CD4-positive, alpha-beta T cell treated with Interleukin-17A for 4 hours (primary cell): ENCODE data around the gene RBMS2.
A peak's percentile ranks its signal among the peaks of the same experiment; 100 is the strongest.
"Not testable (repeated sequence)": the region's sequence is repeated elsewhere in the genome, so short reads cannot be mapped to it uniquely, and the experiment has no call there.

ENCODE experiments used
- DNase-seq: peaks from one replicate; pipeline ENCODE4 v3.0.0-alpha.2; 2020; ENCODE audit warnings: mixed read lengths

RBMS2 gene

DNA sequence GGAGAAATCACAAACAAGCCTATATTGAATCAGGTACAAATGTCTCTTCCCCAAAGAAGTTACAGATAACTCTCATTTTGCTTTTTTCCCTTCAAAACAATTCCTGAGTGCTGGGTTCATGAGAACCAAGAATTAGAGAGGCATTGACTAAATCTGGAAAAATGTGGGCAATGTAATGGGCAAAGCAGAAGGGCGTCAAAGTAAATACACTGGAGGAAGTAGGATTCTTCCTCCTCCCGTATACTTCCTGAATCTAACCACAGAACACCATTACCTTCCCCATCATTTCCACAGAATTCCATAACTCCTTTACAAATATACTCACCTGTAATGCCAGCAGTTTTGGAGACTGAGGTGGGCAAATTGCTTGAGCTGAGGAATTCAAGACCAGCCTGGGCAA lies 3.0 kb upstream of the RBMS2 start:
- DNase-seq: no peak

DNA sequence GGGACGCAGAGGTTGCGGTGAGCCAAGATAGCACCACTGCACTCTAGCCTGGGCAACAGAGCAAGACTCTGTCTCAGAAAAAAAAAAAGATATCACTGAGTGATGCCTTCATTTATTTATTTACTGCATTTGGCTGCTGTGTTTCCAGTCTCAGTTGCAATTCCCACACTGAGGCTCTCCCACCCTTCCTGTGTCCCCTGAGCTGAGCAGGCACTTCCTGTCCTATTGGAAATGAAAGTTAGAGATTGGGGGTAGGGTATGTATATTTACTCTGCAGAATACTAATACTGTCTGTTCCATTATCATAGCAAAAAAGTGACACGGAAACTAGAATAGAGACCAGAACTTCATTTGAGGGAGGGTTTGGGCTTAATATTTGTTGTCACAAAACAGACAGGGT lies 1.6 kb upstream of the RBMS2 start:
- DNase-seq: no peak

DNA sequence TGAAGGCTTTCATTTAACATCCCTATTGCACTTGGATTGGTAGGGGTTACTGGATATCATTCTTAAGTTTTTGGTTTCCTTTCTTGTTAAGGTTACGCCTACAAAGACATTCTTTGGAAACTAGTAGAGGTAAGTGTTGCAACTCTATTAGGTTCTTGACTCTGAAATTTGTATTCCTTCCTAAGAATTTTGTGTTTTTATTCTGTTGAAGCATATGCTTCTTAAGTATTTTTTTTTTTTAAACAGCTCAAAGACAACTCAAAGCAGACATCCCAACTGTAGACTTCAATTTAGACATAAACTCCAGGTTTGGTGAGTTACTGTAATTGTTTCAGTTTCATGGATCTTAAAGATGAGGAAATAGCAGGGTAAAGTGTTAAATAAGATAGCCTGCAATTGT lies 1.1 kb upstream of the RBMS2 start:
- no peak for DNase-seq

DNA sequence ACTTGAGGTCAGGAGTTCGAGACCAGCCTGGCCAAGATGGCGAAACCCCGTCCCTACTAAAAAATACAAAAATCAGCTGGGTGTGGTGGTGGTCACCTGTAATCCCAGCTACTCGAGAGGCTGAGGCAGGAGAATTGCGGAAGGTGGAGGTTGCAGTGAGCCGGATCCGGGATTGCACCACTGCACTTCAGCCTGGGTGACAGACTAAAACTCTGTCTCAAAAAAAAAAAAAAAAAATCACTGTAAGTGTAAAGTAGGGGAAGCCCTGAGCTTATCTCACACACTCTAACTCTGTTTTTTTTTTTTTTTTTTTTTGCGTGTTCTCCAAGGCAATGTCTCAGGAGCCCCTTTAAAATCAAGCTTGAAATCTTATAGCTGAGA lies 421 bp upstream of the RBMS2 start:
- DNase-seq: no peak

DNA sequence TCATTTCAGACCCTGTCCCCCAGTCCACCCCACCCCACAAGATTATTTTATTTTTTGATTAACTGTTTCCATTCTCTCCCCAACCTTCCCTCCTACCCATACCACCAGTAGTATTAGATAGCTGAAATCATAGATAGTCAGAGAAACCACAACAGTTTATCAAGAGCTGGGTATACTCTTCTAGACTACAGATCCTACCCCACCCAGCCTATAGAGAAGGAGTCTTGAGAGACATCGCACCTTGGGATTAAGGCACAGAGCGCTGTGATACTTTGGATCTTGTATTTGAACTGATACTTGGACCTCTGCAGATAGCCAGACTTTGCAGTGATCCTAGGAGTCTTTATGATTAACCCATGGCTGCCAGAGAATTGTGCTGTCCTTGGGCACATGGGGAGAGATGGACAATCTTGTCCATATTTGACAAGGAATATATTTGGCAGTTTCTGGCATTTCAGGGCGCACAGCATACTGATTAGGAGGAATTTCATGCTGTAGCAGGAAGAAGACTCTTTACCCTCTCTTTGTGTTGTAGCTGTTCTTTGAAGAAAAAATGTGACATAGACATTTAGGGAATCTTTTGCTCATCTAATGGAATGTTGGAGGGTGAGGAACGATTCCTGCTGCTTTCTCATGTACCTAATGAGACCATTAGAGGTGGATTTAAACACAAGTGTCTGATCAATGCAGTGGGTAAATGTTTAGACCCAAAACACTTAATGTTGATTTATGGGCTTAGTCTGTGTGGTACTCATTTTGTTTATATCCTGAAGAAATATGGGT lies 982 bp downstream of the RBMS2 start:
- no peak for DNase-seq

DNA sequence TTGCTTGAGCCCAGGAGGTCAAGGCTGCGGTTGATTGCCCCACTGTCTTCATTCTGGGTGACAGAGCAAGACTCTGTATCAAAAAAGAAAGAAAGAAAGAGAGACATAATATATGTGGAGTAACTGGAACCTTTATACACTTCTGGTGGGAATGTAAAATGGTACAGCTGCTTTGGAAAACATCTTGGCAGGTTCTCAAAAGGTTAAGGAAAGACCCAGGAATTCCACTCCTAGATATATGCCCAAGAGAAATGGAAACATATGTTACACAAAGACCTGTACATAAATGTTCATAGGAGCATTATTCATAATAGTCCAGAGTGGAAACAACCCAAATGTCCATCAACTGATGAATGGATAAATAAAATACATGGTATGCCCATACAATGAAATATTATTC lies 7.2 kb downstream of the RBMS2 start:
- no peak for DNase-seq

DNA sequence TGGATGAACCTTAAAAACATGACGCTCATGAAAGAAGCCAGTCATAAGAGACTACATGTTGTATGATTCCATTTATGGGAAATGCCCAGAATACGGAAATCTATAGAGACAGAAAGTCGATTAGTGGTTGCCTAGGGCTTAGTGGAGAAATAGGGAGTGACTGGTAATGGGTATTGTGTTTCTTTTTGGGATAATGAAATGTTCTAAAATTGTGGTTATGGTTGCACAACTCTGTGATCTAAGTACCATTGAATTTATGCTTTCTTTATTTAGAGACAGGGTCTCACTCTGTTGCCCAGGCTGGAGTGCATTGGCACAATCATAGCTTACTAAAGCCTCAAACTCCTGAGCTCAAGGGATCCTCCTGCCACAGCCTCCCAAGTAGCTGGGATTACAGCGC lies 8.0 kb downstream of the RBMS2 start:
- no peak for DNase-seq

DNA sequence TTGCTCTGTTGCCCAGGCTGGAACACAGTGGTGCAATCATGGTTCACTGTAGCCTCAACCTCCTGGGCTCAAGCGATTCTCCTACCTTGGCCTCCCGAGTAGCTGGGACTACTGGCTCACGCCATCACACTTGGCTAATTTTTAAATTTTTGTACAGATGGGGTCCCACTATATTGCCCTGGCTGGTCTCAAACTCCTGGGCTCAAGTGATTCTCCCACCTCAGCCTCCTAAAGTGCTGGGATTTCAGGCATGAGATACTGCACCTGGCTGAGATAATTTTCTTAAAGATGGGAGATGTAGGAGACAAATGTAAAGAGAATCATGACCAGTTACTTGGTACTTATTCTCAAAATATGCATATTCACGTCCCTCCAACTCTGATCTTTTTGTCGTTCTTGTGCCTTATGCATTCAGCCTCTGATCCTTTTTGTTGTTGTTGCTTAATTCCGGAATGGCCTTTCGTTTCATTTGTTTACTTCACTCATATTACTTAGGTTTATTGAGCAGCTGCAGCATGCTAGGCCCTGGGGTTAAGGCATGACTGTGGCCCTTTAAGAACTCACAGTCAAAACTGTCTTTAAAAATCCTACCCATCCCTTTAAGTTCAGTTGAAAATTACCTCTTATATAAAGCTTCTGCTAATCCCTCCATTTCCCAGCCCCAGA lies 8.9 kb downstream of the RBMS2 start:
- no peak for DNase-seq

DNA sequence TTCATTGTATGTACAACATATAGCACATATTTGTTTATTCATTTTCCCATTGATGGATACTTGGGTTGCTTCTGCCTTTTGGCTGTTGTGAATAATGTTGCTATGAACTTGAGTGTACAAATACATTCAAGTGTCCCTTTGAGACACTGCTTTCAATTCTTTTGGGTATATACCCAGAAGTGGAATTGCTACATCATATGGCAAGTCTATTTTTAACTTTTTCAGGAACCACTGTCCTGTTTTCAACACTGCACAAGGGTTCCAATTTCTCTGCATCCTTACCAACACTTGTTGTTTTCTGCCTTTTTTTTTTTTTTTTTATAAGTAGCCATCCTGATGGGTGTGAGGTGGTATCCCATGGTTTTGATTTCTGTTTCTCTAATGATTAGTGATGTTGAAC lies 15.9 kb downstream of the RBMS2 start:
- DNase-seq: no peak

DNA sequence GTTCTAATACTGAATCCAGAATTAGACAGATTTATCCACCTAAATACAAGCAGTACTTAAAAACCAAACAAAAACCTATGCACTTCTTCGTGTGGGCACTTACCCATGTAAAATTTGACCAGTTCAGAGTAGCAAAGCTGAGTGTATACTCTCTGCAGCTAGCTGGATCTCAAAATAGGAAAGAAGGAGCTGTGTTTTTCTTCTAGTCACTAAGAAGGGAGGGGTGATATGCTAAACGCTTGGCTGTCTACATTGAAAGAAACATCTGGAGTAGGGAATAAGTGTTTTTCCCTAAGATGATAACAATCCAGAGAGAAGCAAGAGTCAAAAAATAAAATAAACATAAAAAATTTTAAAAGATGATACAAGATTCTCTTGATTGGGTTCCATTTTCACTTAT lies 20.0 kb downstream of the RBMS2 start:
- no peak for DNase-seq

DNA sequence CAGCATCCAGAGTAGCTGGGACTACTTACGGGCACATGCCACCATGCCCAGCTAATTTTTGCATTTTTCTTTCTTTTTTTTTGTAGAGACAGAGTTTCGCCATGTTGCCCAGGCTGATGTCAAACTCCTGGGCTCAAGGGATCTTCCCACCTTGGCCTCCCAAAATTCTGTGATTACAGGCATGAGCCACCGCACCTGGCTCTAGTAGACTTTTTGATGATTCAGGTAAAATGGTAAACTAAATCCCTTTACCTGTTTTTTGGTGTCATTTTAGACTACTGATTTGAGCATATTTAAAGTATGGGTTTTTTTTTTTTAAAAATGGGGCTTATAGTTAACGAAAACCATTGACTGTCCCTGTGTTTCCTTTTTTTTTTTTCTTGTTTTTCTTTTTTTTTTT lies 20.5 kb downstream of the RBMS2 start:
- DNase-seq: no peak

DNA sequence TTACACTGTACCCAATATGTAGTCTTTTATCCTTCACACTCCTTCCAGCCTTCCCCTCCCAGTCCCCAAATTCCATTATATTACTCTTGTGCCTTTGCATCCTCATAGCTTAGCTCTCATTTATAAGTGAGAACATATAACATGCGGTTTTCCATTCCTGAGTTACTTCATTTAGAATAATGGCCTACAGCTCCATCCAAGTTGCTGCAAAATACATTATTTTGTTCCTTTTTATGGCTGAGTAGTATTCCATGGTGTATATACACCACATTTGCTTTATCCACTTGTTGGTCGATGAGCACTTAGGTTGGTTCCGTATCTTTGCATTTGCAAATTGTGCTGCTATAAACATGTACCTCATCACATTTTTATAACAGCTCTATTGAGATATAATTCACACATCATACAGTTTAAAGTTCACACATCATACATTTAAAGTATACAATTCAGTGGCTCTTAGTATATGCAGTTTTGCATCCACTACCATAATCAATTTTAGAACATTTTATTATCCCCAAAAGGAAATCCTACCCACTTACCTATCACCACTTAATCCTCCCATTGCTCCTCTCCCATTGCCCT lies 23.5 kb downstream of the RBMS2 start:
- DNase-seq: no peak

DNA sequence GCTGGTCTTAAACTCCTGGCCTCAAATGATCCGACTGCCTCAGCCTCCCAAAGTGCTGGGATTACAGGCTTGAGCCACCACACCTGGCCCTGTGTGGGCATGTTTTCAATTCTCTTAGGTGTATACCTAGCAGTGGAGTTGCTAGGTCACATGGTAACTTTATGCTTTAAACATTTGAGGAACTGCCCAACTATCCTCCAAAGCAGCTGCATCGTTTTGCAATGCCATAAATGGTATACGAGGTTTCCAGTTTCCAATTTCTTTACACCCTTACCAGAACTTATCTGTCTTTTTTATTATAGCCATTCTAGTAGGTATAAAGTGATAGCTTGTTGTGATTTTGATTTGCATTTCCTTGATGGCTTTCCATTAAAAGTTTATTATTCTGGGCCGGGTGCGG lies 25.1 kb downstream of the RBMS2 start:
- DNase-seq: no peak

DNA sequence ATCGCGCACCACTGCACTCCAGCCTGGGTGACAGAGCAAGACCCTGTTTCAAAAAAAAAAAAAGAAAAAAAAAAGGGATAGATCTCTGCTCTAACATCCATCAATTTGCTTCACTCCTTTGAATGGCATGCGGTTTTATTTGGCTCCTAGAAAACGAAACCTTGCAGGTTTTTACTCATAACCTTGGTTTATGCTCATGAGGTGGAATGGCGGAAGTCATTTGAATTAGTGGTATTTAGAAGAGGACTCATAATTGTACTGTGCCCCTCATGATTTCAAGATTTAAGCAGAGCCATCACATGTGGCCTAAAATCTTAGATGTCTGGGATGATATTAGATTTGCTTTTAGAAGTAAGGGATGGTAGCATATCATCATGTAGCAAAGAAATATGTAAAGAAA lies 29.4 kb downstream of the RBMS2 start:
- DNase-seq: no peak

DNA sequence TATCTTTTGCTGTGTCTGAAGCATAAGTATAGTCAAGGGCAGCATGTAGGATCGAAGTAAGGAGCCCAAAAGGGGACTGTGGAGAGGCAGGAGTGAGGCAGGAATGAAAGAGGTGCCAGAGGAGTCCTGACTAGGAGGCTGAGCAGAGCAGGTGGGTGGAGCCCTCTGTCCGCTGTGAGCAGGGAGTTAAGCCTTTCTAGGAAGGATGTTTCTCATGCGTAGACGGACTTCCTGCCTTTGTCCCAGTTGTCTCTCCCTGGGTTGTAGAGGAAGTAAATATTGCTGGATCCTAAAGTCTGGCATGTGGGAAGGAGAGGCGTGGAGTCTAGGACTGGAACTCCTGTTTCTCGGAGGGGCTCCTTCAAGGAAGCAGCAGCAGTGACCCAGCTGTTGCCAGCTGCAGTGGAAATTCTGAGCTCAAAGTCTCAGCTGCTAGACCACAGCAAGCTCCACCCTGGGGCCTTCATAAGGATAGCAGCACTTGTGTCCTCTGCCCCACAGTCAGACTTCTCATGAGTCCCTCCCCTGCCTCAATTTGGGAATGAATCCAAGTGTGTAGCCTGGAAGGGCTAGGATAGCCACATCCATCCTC lies 44.0 kb downstream of the RBMS2 start:
- DNase-seq: peak; percentile 46

DNA sequence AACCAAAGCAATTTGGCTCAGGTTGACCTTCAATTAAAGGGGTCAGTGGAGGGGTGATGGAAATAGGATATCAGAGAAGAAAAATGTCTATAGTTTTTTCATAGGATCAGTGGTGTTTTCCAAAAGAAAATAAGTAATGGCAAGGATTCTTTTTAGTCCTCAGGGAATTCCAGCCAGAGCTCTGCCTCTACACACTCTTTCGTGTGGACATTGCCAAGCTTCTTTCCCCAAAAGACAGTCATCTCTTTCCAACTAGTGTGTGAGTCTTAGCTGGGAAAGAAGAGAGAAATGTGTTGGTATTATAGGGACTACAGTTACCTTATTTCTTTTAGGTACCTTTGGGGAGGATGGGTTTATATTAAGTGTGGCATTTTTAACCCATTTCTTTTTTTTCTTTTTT lies 46.5 kb downstream of the RBMS2 start:
- no peak for DNase-seq

DNA sequence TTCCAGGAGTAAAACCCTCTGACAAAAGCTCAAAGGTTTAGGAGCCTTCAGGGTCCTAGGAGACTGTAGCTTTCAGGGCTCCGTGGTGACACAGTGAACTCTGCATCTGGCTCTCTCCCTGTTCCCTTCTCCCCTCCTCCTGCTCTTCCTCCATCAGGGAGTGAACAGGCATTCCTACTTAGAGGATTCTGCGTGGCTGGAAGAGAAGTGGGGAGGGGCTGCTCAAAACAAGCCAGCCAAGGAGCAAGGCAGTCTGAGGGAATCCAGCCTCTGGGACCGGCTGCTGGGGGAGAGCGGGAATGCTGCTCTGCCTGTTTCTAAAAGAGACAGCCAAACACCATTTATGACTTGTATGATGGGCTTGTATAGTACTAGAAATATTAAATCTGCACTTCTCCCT lies 49.5 kb downstream of the RBMS2 start:
- no peak for DNase-seq

DNA sequence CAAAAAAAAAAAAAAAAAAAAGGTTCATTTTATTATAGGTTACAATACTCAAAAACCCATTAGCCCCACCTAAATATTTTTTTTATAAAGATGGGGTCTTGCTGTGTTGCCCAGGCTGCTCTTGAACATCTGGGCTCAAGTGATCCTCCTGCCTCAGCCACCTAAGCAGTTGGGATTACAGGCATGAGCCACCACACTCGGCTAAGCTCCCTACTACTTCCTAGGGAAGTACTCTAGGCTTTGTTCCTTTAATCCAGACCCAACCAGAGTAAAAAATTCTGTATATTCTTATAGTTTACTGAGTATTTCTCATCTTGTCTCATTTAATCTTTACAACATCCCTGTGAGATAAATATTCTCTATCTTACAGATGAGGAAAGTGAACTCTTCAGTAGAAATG lies 50.7 kb downstream of the RBMS2 start:
- no peak for DNase-seq

DNA sequence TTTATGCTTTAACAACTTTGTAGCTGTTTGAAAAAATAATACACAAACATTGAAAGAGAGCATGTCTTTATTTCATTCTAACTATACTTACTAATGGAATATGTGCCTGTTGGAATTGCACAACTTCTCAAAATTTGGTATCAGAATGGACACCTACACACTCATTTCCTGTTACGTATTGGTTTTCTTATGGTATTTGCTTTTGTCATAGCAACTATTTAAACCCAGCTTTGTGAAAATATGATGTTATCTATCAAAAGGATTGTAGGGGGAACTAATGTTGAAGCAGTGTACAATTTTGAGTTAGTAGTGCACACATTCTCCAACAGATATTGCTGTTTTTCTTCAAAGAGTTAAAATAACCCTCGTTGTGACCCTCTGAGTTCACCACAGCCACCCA lies 52.6 kb downstream of the RBMS2 start:
- no peak for DNase-seq

DNA sequence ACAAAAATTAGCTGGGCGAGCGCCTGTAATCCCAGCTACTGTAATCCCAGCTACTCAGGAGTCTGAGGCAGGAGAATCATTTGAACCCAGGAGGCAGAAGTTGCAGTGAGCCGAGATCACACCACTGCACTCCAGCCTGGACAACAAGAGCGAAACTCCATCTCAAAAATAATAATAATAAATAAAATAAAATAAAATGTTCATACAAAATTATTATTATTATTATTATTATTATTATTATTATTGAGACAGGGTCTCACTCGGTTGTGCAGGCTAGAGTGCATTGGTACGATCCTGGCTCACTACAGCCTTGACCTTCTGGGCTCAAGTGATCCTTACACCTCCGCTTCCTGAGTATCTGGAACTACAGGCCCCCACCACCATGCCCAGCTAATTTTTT lies 55.6 kb downstream of the RBMS2 start:
- not testable (repeated sequence) for DNase-seq

DNA sequence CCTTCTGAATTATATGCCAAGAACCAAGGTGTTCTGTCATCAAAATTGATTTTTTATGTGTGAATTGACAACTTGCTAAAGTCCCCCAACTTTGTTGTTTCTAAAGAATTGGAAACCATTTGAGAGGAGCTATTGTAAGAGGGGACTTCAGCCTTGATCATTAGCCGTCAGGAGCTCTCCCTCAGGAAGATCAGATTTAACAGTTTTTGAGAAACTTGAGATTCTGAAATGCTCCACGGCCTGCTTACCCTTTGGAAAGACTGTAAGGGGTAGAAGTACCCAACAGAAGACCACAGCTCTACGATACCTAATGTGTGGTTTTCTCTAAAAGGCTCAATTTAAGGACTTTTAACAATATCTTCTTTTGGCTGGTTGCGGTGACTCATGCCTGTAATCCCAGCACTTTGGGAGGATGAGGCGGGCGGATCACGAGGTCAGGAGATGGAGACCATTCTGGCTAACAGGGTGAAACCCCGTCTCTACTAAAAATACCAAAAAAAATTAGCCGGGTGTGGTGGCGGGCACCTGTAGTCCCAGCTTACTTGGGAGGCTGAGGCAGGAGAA lies 57.4 kb downstream of the RBMS2 start:
- no peak for DNase-seq

DNA sequence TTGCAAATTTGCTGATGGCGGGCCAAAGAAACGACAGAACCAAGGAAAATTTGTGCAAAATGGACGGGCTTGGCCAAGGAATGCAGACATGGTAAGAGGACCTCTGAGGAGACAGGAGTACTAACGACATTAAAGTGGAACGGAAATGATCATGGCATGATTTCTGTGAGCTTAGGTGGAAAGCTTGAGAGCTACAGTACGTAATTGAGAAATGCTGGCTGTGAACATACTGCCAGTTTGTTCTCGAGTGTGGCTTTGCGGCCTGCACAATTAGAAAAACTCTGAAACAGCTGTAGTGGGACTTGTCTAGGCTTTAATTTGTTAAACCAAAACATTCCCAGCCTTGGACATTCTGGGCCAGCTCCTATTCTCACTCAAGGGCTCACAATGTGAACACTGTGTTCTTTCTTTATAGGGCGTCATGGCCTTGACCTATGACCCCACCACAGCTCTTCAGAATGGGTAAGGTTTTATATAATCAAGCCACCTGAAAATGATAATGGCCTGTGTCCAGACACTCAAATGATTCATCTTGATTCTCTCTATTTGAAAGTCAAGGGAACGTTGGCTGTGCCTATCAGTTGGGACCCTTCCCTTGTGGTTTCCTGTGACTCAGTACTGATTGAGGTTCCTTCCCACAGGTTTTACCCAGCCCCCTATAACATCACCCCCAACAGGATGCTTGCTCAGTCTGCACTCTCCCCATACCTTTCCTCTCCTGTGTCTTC lies 60.0 kb downstream of the RBMS2 start:
- DNase-seq: peak; percentile 53

DNA sequence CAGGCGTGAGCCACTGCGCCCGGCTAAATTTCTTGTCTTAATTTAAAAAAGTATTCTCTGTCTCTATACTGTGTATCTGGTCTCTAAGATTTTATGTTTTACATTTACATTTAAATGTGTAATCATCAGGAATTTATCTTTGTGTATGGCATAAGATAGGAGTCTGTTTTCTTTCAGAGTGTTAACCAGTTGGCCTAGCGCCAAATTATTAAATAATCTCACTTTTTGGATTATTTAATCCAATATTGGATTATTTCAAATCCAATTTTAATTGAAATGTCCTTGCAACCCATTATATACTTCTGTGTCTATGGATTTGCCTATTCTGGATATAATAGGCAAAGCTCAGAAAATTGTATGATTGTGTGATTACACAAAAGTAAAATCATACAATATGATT lies 63.5 kb downstream of the RBMS2 start:
- no peak for DNase-seq
